Measurements from ENCODE around the gene DUOXA2. TPM values are rescaled to one million over a fixed set of nuclear protein-coding genes. Genes with fewer than 3 reads are reported as not detected.
"Not testable (repeated sequence)": the region's sequence is repeated elsewhere in the genome, so short reads cannot be mapped to it uniquely, and the experiment has no call there.

DUOXA2 gene
- total RNA-seq, 1 experiment from 2014 or later = 1.6 TPM

- H3K4me1 Mint-ChIP-seq (ENCODE audit: low read depth, unreplicated experiment) = no peaks in the 10 kb centered on the region
- no TSS peak for BruUV-seq (replicated peaks)
- ChIA-PET CTCF (interaction anchor here (1.1 kb wide), 1 partner anchor 17 kb away, joined by 4 read pairs; no protein-coding TSS in a partner anchor), POLR2A (no interaction called here)
- no peak for DNase-seq
- H3K36me3 ChIP-seq (ENCODE audit: control insufficient read depth, insufficient read depth, low read length) = no peaks in the 10 kb centered on the region
- no peaks in the 10 kb centered on the region for H3K4me1 ChIP-seq
- H3K4me3 ChIP-seq (ENCODE audit: low read depth, low read length) = no peak overlapping the region
- no peaks in the 10 kb centered on the region for H3K27me3 ChIP-seq (replicated peaks; ENCODE audit: control insufficient read depth, insufficient read depth, low read length)
- H3K36me3 Mint-ChIP-seq (ENCODE audit: insufficient read depth, unreplicated experiment) = no peaks in the 10 kb centered on the region
- H3K9me3 ChIP-seq = no peaks in the 10 kb centered on the region
- intact Hi-C loops (cut with micrococcal nuclease; ENCODE audit: unreplicated experiment) = no loop called here
- H3K27me3 Mint-ChIP-seq (ENCODE audit: insufficient read depth, unreplicated experiment) = no peaks in the 10 kb centered on the region
- no peak overlapping the region for H3K4me3 Mint-ChIP-seq (ENCODE audit: unreplicated experiment)
- TF ChIP-seq CTCF (IDR thresholded peaks at IDR 0.05; ENCODE audit: insufficient read depth in 1 of 2, low read depth in 1 of 2, low read length in 1 of 2, severe bottlenecking in 1 of 2, unreplicated experiment in 1 of 2) = no peak
- H3K27ac Mint-ChIP-seq (ENCODE audit: unreplicated experiment) = no peak overlapping the region
- H3K9me3 Mint-ChIP-seq (ENCODE audit: unreplicated experiment) = no peaks in the 10 kb centered on the region
Observed at GRCh38 chr15:45134682-45135604, 20.8 kb downstream of the DUOXA2 start.

DNA sequence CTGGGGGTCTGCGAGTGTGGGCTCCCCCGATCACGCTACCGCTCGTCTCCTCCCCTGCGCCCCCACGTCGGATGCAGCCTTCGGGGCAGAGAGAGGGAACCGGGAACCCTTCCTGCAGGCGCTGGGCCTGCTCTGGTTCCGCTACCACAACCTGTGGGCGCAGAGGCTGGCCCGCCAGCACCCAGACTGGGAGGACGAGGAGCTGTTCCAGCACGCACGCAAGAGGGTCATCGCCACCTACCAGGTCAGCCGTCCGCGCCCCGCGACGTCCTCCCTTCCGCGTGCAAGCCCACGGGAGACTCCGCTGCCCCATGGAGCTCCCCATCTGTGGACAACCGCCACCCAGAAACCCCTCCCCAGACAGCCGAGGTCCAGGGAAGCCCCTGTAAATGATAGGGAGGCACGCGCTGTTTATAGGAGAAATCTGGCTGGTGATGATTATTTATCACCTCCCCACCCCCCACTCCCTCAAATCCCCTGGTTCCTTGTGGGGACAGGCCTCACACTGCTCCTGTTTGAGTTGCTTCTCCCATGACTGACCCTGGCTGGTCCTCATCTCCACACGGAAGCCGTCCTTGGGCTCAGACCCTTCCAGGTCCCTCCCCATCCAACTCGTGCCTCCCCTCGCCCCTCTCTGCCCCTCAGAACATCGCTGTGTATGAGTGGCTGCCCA lies 21.7 kb downstream of the DUOXA2 start:
- H3K36me3 ChIP-seq (ENCODE audit: control insufficient read depth, insufficient read depth, low read length); H3K4me3 Mint-ChIP-seq (ENCODE audit: unreplicated experiment); DNase-seq; H3K9me3 ChIP-seq; H3K4me1 ChIP-seq; BruUV-seq (replicated peaks); H3K4me3 ChIP-seq (ENCODE audit: low read depth, low read length); H3K27me3 Mint-ChIP-seq (ENCODE audit: insufficient read depth, unreplicated experiment); intact Hi-C loops (cut with micrococcal nuclease; ENCODE audit: unreplicated experiment); POLR2A ChIA-PET; H3K4me1 Mint-ChIP-seq (ENCODE audit: low read depth, unreplicated experiment); H3K9me3 Mint-ChIP-seq (ENCODE audit: unreplicated experiment); H3K27ac Mint-ChIP-seq (ENCODE audit: unreplicated experiment); H3K27me3 ChIP-seq (replicated peaks; ENCODE audit: control insufficient read depth, insufficient read depth, low read length); H3K36me3 Mint-ChIP-seq (ENCODE audit: insufficient read depth, unreplicated experiment): not testable (repeated sequence)
- CTCF ChIA-PET = interaction anchor here (1.1 kb wide), 1 partner anchor 18 kb away, joined by 4 read pairs; no protein-coding TSS in a partner anchor

DNA sequence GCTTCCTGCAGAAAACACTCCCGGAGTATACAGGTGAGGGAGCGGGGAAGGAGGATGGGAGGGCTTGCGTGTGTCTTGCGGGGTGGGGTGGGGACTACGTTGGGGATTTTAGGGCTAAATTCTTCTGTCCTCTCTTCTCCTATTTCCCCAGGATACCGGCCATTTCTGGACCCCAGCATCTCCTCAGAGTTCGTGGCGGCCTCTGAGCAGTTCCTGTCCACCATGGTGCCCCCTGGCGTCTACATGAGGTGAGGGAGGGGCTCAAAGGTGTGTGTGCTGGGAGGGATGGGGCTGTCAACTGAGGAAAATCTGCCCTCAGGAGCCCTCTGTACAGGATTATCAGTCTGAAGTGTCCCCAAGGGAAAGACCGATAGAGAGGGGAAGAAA lies 22.2 kb downstream of the DUOXA2 start:
- Mint-ChIP-seq H3K27ac (ENCODE audit: unreplicated experiment) (no peak overlapping the region), H3K4me1 (ENCODE audit: low read depth, unreplicated experiment) (no peaks in the 10 kb centered on the region), H3K27me3 (ENCODE audit: insufficient read depth, unreplicated experiment) (no peaks in the 10 kb centered on the region), H3K36me3 (ENCODE audit: insufficient read depth, unreplicated experiment) (no peaks in the 10 kb centered on the region), H3K9me3 (ENCODE audit: unreplicated experiment) (no peaks in the 10 kb centered on the region), H3K4me3 (ENCODE audit: unreplicated experiment) (no peak overlapping the region)
- TF ChIP-seq CTCF (IDR thresholded peaks at IDR 0.05; ENCODE audit: insufficient read depth in 1 of 2, low read depth in 1 of 2, low read length in 1 of 2, severe bottlenecking in 1 of 2, unreplicated experiment in 1 of 2) = no peak
- intact Hi-C loops (cut with micrococcal nuclease; ENCODE audit: unreplicated experiment) = no loop called here
- POLR2A ChIA-PET = no interaction called here
- Histone ChIP-seq H3K9me3 (no peaks in the 10 kb centered on the region), H3K4me1 (no peaks in the 10 kb centered on the region), H3K36me3 (ENCODE audit: control insufficient read depth, insufficient read depth, low read length) (no peaks in the 10 kb centered on the region), H3K27me3 (replicated peaks; ENCODE audit: control insufficient read depth, insufficient read depth, low read length) (no peaks in the 10 kb centered on the region), H3K4me3 (ENCODE audit: low read depth, low read length) (no peak overlapping the region)
- no peak for DNase-seq
- BruUV-seq (replicated peaks) = no TSS peak
- CTCF ChIA-PET = interaction anchor here (1.6 kb wide), 1 partner anchor 10 kb away, joined by 4 read pairs; no protein-coding TSS in a partner anchor
